Measurements from ENCODE around the gene TIPARP. TPM values are rescaled to one million over a fixed set of nuclear protein-coding genes. Genes with fewer than 3 reads are reported as not detected.

TIPARP gene
- total and polyA plus RNA-seq, 12 donors = 13.8 to 74.6 (median 23.1) TPM

GRCh38 chr3:156666073-156666472, 8.3 kb upstream of the TIPARP start:
- intact Hi-C loops (cut with DNase I) = loop anchor here in 1 of 10 donors (10.0 kb wide), 1 partner anchor 91 kb away; no protein-coding TSS in a partner anchor
- 77 to 81% methylated on average over 1 of the region's 1 CpG for WGBS, 2 donors
- H3K4me1 ChIP-seq = peaks cover 0 to 53% (median 0%) of the 10 kb centered on the region in 9 donors

DNA sequence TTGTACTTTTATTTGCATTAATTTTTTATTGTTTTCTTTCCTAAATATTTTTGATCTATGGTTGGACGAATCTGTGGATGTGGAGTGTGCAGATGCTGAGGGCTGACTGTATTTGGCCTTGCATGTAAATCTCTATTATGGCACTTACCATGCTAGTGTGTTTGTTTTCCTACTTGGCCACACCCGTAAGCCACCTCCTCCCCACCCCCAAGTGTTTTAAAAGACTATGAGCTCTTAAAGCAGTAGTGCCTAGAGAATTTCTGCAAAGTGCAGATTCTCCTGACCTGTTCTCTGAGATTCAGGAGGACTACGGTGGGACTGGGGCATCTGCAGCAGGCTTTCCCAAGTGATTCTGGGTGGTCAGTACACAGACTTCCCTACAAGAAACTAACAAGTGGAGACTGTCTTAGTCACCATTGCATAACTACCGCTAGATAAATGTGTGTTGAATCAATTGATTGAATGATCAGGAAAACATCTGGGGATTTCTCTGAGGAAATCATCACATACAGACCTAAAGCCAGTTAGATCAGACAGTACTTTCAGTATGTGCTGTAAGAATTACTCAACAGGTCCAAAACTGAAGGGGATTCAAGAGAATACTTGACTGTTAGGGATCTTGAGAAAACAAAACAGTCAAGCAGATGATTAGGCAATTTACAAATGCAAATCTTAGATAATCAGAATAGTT, 6.2 kb upstream of the TIPARP start:
- ATAC-seq = no peak
- 43 to 59% methylated on average over 4 of the region's 4 CpGs for WGBS, 2 donors

More at GRCh38 chr3:156666073-156666472, 8.3 kb upstream of the TIPARP start:
- Histone ChIP-seq H3K36me3 (no peaks in the 10 kb centered on the region), H3K27ac (peak overlapping the region in 3 of 10 donors; percentile 16 to 73 (median 34)), H3K27me3 (no peaks in the 10 kb centered on the region), H3K9me3 (no peaks in the 10 kb centered on the region), H3K4me3 (no peak overlapping the region)
- TF ChIP-seq CTCF (IDR thresholded peaks at IDR 0.05) = no peak
- ATAC-seq (no peak), DNase-seq (no peak)

GRCh38 chr3:156670077-156670476, 4.3 kb upstream of the TIPARP start:
- H3K27me3 ChIP-seq = no peaks in the 10 kb centered on the region
- no peaks in the 10 kb centered on the region for H3K36me3 ChIP-seq
- intact Hi-C loops (cut with DNase I) = loop anchor here in 9 of 10 donors (5.0 to 10.0 kb wide), 14 partner anchors 113 to 518 kb away; partner anchors contain the start of genes LEKR1 (in 5 of the 9) and SSR3 (in 3 of the 9)
- no peaks in the 10 kb centered on the region for H3K9me3 ChIP-seq
- DNase-seq (no peak), ATAC-seq (no peak)
- no peak overlapping the region for H3K27ac ChIP-seq
- peaks cover 0 to 40% (median 6%) of the 10 kb centered on the region in 9 donors for H3K4me1 ChIP-seq
- H3K4me3 ChIP-seq = no peak overlapping the region
- TF ChIP-seq CTCF (IDR thresholded peaks at IDR 0.05) = no peak
- whole genome bisulfite sequencing, 2 donors = 91 to 94% methylated on average over 2 of the region's 2 CpGs

More for the DNA sequence above, 6.2 kb upstream of the TIPARP start:
- Histone ChIP-seq H3K9me3 (no peaks in the 10 kb centered on the region), H3K36me3 (no peaks in the 10 kb centered on the region), H3K27ac (peak overlapping the region in 1 of 10 donors; percentile 6), H3K4me3 (no peak overlapping the region), H3K4me1 (peaks cover 0 to 52% (median under 1%) of the 10 kb centered on the region in 9 donors), H3K27me3 (no peaks in the 10 kb centered on the region)
- intact Hi-C loops (cut with DNase I) = loop anchor here in 1 of 10 donors (10.0 kb wide), 1 partner anchor 93 kb away; no protein-coding TSS in a partner anchor
- no peak for TF ChIP-seq CTCF (IDR thresholded peaks at IDR 0.05)
- no peak for DNase-seq

DNA sequence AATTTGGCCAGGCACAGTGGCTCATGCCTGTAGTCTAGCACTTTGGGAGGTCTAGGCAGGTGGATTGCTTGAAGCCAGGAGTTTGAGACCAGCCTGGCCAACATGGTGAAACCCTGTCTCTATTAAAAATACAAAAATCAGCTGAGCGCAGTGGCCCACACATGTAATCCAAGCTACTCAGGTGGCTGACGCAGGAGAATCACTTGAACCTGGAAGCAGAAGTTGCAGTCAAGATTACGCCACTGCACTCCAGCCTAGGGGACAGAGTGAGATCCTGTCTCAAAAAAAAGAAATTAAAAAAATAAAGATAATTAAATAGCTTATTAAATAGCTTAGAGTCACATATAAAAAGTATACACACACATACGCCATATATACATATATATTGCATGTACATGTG, 3.7 kb upstream of the TIPARP start:
- DNase-seq = no peak
- Histone ChIP-seq H3K9me3 (no peaks in the 10 kb centered on the region), H3K4me3 (no peak overlapping the region), H3K36me3 (no peaks in the 10 kb centered on the region), H3K27ac (no peak overlapping the region), H3K4me1 (peaks cover 0 to 34% (median 7%) of the 10 kb centered on the region in 9 donors), H3K27me3 (no peaks in the 10 kb centered on the region)
- no peak for ATAC-seq
- 72 to 88% methylated on average over 4 of the region's 4 CpGs for WGBS, 2 donors
- no peak for TF ChIP-seq CTCF (IDR thresholded peaks at IDR 0.05)
- intact Hi-C loops (cut with DNase I) = loop anchor here in 9 of 10 donors (5.0 to 10.0 kb wide), 14 partner anchors 113 to 518 kb away; partner anchors contain the start of genes LEKR1 (in 5 of the 9) and SSR3 (in 3 of the 9)

Data from heart right ventricle (tissue), 16 donors.